HG03565 (cell line): ENCODE data around the gene FBXO9.
A peak's percentile ranks its signal among the peaks of the same experiment; 100 is the strongest.
"Not testable (repeated sequence)": the region's sequence is repeated elsewhere in the genome, so short reads cannot be mapped to it uniquely, and the experiment has no call there.

Source experiments
- ATAC-seq: cut with Tn5 transposase; IDR thresholded peaks from one replicate; pipeline ENCODE4 v1.9.1; 2021; ENCODE audit warnings: mild to moderate bottlenecking, moderate library complexity; ENCODE audit not compliant: unreplicated experiment

FBXO9 gene

DNA sequence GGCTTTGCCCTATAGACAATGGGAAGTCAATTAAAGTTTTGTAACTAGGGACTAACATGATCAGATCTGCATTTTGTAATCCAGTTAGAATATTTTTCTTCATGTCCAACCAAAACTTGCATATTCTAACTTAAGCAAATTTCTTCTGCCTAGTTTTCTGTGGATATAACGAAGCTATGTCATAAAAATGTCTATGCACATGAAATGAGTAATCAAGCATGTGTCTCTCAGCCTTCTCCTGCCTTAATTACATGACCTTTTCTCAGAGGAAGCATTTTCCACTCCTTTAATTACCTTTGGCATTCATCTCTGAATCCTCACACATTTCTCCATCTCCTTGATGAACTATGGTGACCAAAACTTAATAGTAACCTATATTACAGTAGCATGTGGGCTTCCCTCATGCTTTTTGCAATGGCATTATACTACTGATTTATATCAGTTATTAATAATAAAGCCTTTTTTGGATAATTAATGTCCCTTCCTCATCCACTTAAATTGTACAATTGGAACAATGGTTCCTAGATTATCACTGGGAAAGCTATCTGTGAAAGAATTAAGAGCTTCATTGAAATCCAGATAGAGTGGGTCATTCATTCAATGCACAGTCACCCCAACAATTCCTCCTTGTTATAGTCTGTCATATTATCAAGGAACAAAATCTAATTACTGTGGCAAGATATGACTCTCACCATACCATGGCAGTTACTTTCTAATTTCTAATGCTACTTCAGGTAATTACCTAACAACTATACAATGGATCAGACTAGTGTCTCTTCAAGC lies 19.1 kb upstream of the FBXO9 start:
- ATAC-seq: no peak

DNA sequence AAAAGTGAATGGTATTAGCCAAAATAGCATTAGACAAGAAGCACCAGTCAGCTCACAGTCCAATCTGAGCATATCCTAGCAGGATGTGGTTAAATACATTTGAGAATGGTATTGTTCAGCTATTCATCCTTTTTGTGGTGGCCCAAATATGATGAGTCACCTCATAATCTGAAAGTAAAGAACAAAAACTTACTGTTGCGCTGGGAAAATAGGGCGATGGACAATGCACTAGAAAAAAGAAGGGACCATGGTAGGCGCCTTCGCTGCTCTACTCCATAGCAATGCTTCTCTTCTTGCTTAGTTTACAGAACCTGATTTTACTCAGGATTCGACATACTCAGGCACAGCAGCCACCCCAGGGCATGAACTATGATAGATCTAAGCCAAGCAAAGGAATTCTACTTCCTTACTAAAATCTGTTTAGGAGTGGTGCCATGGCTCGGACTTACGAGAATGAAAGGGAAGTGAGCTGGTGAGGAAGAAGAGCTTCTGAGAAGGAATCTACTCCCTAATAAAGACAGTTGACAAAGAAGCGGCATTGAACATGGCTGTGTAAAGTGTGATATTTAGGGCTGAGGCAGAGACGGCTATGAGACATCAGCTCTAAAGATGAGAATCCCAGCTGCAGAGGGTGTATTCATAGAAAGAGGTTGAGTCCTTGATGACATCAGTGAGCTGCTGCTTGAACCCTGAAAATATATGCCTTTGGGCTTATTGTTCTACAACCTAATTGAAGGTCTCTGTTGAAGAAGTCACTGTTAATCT lies 16.6 kb upstream of the FBXO9 start:
- peak; percentile 86 for ATAC-seq

DNA sequence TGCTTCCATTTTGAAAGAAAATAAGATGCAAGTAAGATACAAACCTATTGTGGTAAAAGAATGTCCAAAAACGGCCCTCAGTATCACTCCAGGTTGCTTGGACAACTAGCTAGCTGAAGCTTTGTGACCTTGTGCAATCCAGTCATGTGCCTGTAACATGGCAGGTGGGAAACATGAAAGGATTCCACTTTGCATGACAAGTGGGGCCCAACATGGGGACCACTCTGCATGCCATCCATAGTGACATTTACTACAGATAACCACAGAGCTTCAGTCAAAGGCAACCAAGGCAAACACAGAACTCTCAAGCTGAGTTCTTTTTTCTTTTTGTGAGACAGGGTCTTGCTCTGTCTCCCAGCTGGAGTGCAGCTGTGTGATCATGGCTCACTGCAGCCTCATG lies 15.8 kb upstream of the FBXO9 start:
- no peak for ATAC-seq

DNA sequence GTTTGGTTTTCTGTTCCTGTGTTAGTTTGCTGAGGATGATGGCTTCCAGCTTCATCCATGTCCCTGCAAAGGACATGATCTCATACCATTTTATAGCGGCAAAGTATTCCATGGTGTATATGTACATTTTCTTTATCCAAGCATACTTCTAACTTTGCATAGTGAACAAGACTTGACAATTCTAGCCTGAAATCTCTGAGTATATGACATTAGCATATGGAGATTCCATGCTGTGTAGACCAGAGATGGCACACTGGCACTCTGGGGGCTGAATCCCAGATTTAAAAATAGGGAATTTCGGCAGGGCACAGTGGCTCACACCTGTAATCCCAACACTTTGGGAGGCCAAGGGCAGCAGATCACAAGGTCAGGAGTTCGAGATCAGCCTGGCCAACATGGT lies 13.1 kb upstream of the FBXO9 start:
- not testable (repeated sequence) for ATAC-seq

DNA sequence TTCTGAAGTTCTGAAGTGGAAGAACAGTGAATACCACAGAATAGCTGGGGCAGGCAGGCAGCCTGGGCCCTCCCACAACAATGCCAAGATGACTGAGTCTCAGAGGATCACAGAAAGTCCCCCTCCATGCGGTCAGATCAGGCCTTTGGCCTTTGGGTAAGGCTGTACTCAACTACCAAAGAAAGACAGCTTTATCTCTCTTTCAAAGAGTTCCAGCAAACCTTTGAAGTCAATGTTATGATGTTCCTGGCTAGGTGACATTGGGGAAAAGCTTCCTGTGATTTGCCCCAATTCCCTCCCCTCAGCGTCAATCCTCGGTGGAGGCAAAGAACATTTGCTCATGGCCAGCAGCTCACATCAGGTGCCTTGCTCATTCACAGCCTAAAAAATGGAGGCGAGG lies 10.7 kb upstream of the FBXO9 start:
- ATAC-seq: no peak

DNA sequence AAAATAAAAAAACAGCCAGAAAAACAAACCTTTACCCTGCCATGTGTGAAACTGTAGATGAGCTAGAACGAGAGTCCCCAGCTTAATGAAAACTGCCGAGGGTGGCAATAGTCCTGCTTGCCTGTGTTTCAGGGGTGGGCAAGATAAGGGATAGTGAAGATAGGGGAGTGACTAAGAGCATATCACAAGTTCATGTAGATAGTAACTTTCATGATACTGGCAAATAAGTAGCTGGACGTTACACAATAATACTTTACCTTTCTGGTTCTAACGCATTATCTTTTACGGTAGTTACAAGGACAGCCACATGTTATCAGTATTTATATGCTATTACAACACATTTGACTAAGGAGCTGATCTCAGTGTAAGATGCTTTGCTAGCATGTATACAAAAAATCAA lies 9.3 kb upstream of the FBXO9 start:
- no peak for ATAC-seq

DNA sequence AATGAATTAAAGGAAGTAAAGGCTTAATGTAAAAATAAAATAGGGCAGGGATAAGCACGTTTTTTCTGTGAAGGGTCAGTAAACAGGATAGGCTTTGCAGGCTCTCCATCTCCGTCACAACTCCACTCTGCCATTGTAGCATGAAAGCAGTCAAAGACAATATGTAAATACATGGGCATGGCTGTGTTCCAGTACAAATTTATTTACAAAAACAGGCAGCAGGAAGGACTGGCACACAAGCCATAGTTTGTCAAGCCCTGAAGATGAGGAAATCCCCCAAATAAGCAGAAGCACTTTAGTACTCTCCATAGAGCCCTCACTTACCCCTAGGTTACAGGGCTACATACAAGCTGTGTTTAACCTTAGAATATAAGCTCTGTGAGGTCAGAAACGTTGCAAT lies 8.9 kb upstream of the FBXO9 start:
- no peak for ATAC-seq

DNA sequence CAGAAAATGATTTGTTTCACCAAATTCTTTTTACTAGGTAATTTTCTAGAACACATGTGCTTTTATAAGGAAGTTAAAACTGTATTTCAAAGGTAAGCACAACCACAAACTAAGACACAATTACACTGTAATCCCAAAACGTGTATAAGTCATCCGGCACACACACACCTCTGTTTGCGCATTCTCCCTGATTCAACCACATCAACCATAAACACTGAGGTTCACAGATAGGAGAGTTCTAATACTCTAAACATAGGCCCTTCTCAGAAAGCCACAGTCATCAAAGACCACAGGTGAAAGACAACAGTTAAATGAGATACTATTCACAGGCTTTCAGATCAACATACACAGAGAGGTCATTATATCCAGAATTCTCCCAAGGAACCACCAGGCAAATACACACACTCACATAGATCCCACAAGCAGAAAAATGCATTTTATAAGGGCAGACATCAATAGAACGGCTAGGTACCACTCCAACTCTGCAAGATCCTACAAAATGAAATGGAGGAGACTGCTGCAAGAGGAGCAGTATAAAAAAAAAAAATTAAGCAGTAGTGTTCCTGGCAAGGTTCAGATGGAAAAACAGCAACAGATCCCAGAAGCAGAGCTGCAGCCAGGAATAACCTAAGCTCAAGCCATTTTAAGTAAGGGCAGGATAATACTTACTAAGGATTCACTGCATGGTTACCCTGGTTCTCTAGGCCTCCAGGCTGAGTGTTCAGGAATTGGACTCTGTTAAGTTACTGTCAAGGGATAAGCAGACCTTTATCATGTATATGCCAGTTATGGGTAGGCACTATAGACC lies 6.6 kb upstream of the FBXO9 start:
- ATAC-seq: no peak

DNA sequence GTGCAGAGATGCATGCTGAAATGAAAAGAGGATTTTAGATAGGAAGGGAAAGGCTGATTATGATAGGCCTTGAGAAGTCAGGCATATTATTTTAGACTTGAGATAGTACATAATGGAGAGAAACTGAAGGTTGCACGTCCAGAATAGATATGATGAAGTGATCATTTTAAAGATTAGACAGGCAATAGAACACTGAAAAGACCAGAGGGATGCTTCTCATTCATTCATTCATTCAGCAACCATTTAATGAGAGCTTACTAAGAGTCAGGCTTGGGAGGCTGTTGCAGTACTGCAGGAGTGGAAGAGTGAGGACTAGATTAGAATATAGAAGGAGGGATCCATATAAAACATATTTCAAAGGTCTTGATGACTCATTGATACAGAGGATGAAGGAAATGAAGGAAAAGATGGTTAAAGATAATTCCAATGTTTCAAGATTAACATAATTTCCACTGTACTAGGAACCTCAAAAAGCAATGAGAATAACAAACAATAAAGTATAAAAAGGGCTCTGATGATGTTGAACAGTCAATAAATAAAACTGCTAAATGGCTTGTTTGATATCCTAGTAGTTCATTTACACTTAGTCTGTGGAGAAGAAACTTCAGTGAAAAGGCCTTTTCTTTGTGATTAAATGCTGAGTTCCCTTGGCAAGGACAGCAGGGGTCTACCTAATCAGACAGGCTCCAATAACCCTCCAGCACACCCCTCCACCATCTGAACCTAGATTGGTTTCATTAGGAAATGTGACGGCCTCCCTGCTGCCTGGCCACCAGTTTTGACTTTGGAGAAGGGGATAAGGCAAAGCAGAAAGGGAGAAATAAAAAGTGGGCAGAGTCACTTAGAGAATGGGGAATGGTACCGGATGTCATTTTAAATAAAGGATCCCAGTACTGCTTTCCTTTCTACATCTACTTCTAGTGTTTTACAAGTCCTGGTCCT lies 5.3 kb upstream of the FBXO9 start:
- no peak for ATAC-seq

DNA sequence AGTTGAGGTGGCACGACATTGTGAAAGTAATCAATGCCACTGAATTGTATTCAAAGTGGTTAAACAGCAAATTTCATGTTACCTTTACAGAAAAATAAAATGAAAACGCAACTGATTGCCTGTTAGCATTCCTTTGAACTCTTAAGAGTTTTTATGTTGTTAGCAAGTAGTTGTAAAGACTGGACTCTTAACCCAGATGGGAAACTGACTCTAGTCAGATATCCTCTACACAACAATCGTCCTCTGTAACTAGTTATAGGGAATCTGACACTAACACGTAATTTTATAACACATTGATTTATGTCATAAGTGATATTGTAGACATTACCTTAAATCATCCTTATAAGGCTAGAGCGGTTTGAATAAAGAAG lies 3.0 kb upstream of the FBXO9 start:
- no peak for ATAC-seq

DNA sequence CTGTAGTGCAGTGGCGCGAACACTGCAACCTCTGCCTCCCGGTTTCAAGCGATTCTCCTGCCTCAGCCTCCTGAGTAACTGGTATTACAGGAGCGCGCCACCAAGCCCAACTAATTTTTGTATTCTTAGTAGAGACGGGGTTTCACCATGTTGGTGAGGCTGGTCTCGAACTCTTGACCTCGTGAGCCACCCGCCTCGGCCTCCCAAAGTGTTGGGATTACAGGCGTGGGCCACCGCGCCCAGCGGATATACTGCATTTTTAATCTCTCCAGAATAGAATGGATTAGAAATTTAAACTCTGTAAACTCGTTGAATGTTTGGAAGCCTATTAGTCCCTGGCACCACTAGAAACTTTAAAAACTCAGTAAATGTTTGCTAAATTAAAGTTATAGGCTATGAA lies 949 bp upstream of the FBXO9 start:
- ATAC-seq: not testable (repeated sequence)

DNA sequence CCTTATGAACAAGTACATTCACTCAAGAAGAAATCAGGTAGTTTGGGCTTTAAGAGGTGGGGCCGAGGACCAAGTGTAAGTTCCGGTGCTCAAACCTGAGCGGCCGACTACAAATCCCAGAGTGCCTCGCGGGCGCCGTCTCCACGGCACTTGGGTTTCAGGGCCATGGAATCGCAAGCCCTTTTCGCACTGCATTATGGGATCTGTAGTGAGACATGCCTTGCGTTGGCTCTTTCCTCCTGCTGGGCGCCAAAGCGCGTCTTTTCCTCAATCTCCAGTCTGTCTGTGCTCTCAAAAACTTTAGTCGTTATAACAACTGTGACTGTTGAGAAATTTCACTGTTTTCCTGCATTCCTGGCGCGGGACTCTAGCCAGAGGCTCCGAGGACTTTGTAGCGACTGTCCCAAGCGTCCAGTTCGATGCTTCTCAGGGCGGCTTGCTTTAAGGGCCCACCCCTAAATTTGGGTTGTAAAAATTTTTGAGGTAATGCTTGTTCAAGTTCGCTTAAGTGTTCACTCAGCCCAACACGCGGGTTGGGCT lies 408 bp upstream of the FBXO9 start:
- peak; percentile 73 for ATAC-seq

DNA sequence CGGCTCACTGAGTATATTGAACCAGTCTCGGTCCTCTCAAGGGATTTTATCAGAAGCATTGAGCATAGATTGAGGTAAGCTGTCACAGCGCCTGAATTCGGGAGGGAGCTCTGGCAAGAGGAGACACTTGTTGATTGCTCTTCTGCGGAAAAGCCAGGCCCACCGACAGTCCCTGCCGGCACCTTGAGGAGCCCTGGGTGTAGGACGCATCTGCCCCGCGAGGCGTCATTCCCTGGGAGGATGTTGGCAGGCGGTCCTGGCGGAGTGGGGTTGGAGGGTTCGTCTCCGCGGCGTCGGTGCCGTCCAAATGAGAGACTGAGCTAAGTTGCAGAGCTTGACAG lies 843 bp downstream of the FBXO9 start:
- ATAC-seq: no peak

DNA sequence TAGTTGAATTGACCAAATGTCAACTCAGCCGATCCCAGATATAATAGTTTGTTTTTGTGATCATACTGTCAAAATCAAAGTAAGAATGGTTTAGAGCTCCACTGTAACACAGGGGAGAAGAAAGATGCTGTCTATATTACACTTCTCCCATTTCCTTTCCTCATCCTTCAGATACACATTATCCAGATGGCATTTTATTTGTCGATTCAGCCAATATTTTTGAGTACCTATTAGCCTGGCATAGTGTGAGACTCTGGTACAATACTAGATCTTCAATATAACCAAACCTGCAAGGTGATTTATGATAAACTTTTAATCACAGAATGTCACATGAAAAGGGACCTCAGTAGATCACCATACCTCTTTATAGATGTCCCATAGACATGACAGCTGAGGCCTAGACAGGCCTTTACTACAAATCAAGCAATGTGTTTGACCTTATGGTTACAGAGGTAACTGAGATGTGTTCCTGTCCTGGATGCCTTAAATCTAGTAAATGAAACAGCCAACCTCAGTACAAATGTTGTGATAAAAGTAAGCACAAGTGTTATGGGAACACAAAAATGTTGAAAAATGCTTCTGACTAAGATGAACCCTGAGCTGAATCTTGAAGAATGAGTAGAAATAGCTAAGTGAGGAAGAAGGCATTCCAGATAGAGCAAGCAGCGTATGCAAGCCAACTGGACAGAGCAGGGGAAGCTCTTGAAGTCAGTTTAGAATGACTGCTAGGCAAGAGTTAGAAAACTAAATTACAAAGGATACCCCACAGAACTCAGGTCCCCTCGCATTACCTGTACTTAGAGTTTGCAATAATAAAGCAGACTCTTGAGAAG lies 1.9 kb downstream of the FBXO9 start:
- ATAC-seq: no peak

DNA sequence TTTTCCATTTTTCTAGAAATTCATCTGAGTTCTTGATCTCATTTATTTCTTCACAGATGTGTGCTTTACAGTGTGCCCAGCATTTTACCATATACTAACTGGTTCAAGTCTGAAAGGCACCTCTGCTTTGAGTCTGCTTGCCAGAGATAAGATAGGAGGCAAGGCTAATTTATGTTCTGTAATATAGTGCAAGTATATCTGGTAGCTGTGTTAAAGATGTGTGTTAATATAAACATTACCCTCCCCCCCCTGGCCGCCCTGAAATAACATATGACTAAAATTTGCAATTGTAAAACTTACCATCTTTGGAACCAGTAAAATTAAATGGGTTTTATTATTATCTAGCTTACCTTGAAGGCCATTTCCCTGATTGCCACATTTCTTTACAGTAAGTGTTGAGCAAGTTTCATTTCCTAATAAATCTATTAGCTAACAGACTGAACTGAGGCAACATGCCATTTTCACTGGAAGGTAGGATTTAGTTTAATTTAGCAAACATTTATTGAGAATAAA lies 2.7 kb downstream of the FBXO9 start:
- no peak for ATAC-seq

DNA sequence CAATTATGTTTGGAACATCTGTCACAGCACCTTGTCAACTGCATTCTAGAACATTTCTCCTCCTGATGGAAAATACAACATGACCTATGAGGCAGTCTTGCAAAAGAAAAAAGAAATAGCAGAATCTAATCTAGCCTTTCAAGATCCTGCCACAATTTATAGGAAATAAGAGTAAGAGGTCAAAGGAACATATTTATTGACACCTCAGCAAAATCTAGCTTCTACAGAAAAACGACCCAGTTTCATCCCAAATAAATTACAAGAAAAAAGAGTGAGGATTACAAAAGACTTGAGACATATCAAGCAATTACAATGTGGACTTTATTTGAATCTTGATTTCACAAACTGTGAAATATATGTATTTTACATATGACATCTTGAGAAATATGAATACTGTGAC lies 4.2 kb downstream of the FBXO9 start:
- ATAC-seq: no peak

DNA sequence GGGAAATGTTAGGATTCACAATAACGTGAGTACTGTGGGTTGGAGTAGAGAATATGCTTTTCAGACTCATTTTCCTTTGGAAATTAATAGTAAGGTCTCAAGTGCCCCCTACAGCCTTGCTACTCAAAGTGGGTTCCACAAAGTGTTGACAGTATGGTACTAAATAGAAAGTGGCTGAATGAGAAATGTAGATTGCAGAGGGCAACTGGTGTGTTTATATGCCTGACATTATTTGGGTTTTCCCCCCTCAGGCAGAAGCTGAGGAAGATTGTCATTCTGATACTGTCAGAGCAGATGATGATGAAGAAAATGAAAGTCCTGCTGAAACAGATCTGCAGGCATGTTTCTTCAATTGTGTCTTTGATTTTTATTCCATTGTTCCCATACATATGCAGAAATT lies 5.6 kb downstream of the FBXO9 start:
- ATAC-seq: peak; percentile 76

DNA sequence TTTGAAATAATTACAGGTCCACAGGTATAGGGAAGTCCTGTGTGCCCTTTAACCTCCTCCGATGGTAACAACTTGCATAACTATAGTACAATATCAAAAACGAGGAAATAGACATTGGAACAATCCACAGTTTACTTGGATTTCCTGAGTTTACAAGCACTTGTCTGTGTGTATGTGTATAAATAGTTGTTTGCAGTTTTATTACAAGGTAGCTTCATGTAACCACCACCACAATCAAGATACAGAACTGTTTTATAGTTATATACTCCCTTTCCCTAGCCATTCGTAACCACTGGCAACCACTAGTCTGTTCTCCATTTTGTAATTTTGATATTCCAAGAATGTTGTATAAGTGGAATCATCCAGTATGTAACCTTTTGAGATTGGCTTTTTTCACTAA lies 9.1 kb downstream of the FBXO9 start:
- no peak for ATAC-seq

DNA sequence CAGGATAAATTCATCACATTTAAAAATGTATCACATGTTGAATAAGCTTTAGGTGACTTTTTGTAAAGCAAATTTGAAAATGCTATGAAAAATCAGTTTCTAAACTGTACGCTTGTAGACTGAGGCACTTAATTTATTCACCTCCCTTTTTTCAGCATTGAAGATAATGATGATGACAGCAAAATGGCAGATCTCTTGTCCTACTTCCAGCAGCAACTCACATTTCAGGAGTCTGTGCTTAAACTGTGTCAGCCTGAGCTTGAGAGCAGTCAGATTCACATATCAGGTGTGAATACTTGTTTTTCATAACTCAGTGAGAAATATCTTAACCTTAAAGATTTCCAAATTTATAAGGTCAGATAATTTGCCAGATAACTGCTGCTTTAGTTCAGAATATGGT lies 15.6 kb downstream of the FBXO9 start:
- no peak for ATAC-seq
